H9 (cell line): Measurements from ENCODE around the gene SKIC8. TPM values are rescaled to one million over a fixed set of nuclear protein-coding genes. Genes with fewer than 3 reads are reported as not detected.

ENCODE experiments used
- DNase-seq: peaks from one replicate; pipeline ENCODE4 v3.0.0-alpha.2; 2017
- H2AFZ ChIP-seq: one replicate; pipeline ENCODE4 v1.6.1; 2013; ENCODE audit warnings: mild to moderate bottlenecking, low read length, control low read depth, moderate library complexity
- H2AK5ac ChIP-seq: 2 replicates; pipeline ENCODE4 v1.6.1; 2013; ENCODE audit warnings: low read length, control low read depth, mixed read lengths; ENCODE audit not compliant: insufficient read length
- H2BK120ac ChIP-seq: one replicate; pipeline ENCODE4 v1.6.1; 2013; ENCODE audit warnings: low read depth, mild to moderate bottlenecking, low read length, control low read depth, inconsistent platforms; ENCODE audit not compliant: poor library complexity, severe bottlenecking
- H2BK12ac ChIP-seq: 2 replicates; pipeline ENCODE4 v1.6.1; 2013; ENCODE audit warnings: low read length, control low read depth, mixed read lengths, low read depth; ENCODE audit not compliant: insufficient read length
- H2BK15ac ChIP-seq: 2 replicates; pipeline ENCODE4 v1.6.1; 2013; ENCODE audit warnings: low read depth, low read length, control low read depth
- H2BK20ac ChIP-seq: one replicate; pipeline ENCODE4 v1.6.1; 2013; ENCODE audit warnings: low read depth, mild to moderate bottlenecking, low read length, control low read depth, inconsistent platforms; ENCODE audit not compliant: poor library complexity, severe bottlenecking
- H2BK5ac ChIP-seq: 2 replicates; pipeline ENCODE4 v1.6.1; 2013; ENCODE audit warnings: low read length, control low read depth, mixed read lengths; ENCODE audit not compliant: insufficient read length
- H3K14ac ChIP-seq: 2 replicates; pipeline ENCODE4 v1.6.1; 2013; ENCODE audit warnings: low read length, control low read depth; ENCODE audit not compliant: insufficient read depth
- H3K18ac ChIP-seq: 2 replicates; pipeline ENCODE4 v1.6.1; 2013; ENCODE audit warnings: low read depth, mild to moderate bottlenecking, mixed read lengths, low read length, control low read depth; ENCODE audit not compliant: insufficient read length
- H3K23ac ChIP-seq: 2 replicates; pipeline ENCODE4 v1.6.1; 2013; ENCODE audit warnings: low read length, control low read depth, mixed read lengths, low read depth; ENCODE audit not compliant: insufficient read length
- H3K23me2 ChIP-seq: 2 replicates; pipeline ENCODE4 v1.6.1; 2013; ENCODE audit warnings: low read depth, mild to moderate bottlenecking, mixed read lengths, low read length, control low read depth; ENCODE audit not compliant: insufficient read length, poor library complexity, severe bottlenecking
- H3K27ac ChIP-seq: 2 replicates; pipeline ENCODE4 v1.5.1; 2013; ENCODE audit warnings: low read length, control low read depth, mixed read lengths, low read depth; ENCODE audit not compliant: insufficient read length
- H3K27me3 ChIP-seq: 2 replicates; pipeline ENCODE4 v1.6.1; 2013; ENCODE audit warnings: low read length, control low read depth, inconsistent platforms; ENCODE audit not compliant: insufficient read depth
- H3K4ac ChIP-seq: 2 replicates; pipeline ENCODE4 v1.6.1; 2013; ENCODE audit warnings: low read depth, mild to moderate bottlenecking, control low read depth, inconsistent platforms, low read length, moderate library complexity
- H3K4me1 ChIP-seq: 2 replicates; pipeline ENCODE4 v1.6.1; 2013; ENCODE audit warnings: low read length, control low read depth, inconsistent platforms; ENCODE audit not compliant: insufficient read depth
- H3K4me2 ChIP-seq: 2 replicates; pipeline ENCODE4 v1.6.1; 2013; ENCODE audit warnings: low read length, control low read depth, mixed read lengths; ENCODE audit not compliant: insufficient read length, insufficient read depth
- H3K56ac ChIP-seq: 2 replicates; pipeline ENCODE4 v1.6.1; 2013; ENCODE audit warnings: low read depth, mild to moderate bottlenecking, mixed read lengths, low read length, control low read depth; ENCODE audit not compliant: insufficient read length
- H3K79me1 ChIP-seq: 2 replicates; pipeline ENCODE4 v1.6.1; 2013; ENCODE audit warnings: low read depth, mild to moderate bottlenecking, moderate library complexity, low read length, control low read depth, inconsistent platforms; ENCODE audit not compliant: insufficient read depth, poor library complexity, severe bottlenecking
- H3K79me2 ChIP-seq: 2 replicates; pipeline ENCODE4 v1.6.1; 2013; ENCODE audit warnings: low read length, control low read depth, inconsistent platforms; ENCODE audit not compliant: insufficient read depth
- H3K9ac ChIP-seq: 2 replicates; pipeline ENCODE4 v1.6.1; 2013; ENCODE audit warnings: low read length, control low read depth, mixed read lengths; ENCODE audit not compliant: insufficient read length; ENCODE audit errors: extremely low read depth
- H3K9me3 ChIP-seq: one replicate; pipeline ENCODE4 v1.6.1; 2013; ENCODE audit warnings: low read depth, low read length, inconsistent platforms; ENCODE audit not compliant: control insufficient read depth
- H3T11ph ChIP-seq: one replicate; pipeline ENCODE4 v1.6.1; 2013; ENCODE audit warnings: mild to moderate bottlenecking, low read length, control low read depth, inconsistent platforms
- H4K20me1 ChIP-seq: one replicate; pipeline ENCODE4 v1.6.1; 2013; ENCODE audit not compliant: control insufficient read depth, insufficient read length, insufficient read depth
- H4K5ac ChIP-seq: 2 replicates; pipeline ENCODE4 v1.6.1; 2013; ENCODE audit warnings: low read depth, mild to moderate bottlenecking, mixed read lengths, low read length, control low read depth; ENCODE audit not compliant: insufficient read length
- H4K8ac ChIP-seq: replicated peaks from 2 replicates; pipeline ENCODE4 v1.6.1; 2013; ENCODE audit warnings: low read length, control low read depth, mixed read lengths, low read depth; ENCODE audit not compliant: insufficient read length
- H4K91ac ChIP-seq: 2 replicates; pipeline ENCODE4 v1.6.1; 2013; ENCODE audit warnings: low read depth, mild to moderate bottlenecking, moderate library complexity, mixed read lengths, low read length, control low read depth; ENCODE audit not compliant: insufficient read length
- H3K27ac Mint-ChIP-seq, 3 experiments: 2 replicates in 2 of 3; 3 replicates in 1 of 3; pipeline ENCODE4 v1.8.0; 2020 to 2021; ENCODE audit warnings: mixed read lengths in 3 of 3, mild to moderate bottlenecking in 1 of 3, moderate library complexity in 1 of 3
- H3K27me3 Mint-ChIP-seq: 2 replicates; pipeline ENCODE4 v1.8.0; 2021; ENCODE audit warnings: low read depth, mild to moderate bottlenecking, moderate library complexity, mixed read lengths
- H3K36me3 Mint-ChIP-seq, 3 experiments: 2 replicates in 2 of 3; 3 replicates in 1 of 3; pipeline ENCODE4 v1.8.0; 2020 to 2021; ENCODE audit warnings: low read depth in 3 of 3, mixed read lengths in 3 of 3; ENCODE audit not compliant: insufficient read depth in 1 of 3
- H3K4me1 Mint-ChIP-seq, 2 experiments: 2 replicates each; pipeline ENCODE4 v1.8.0; 2020; ENCODE audit warnings: mixed read lengths in 2 of 2
- H3K4me3 Mint-ChIP-seq, 2 experiments: 2 replicates in 1 of 2; 3 replicates in 1 of 2; pipeline ENCODE4 v1.8.0; 2020 to 2021; ENCODE audit warnings: mild to moderate bottlenecking in 2 of 2, mixed read lengths in 2 of 2, moderate library complexity in 1 of 2
- H3K9me3 Mint-ChIP-seq, 2 experiments: 2 replicates in 1 of 2; 3 replicates in 1 of 2; pipeline ENCODE4 v1.8.0; 2020; ENCODE audit warnings: mild to moderate bottlenecking in 2 of 2, mixed read lengths in 2 of 2, moderate library complexity in 1 of 2
- WGBS: extraction: QIAGEN DNeasy Blood & Tissue Kit; methylation state at CpG from one replicate; pipeline ENCODE4 v1.1.7; 2013; ENCODE audit warnings: missing lambda C conversion rate, low lambda C conversion rate, mixed read lengths; ENCODE audit not compliant: insufficient read length; ENCODE audit errors: extremely low coverage; 5-methylcytosine and 5-hydroxymethylcytosine counted together
- total RNA-seq: library from RNA; stranded (reverse); gene quantifications from 2 replicates; pipeline ENCODE4 v1.2.1, GENCODE V29; 2021
- TF ChIP-seq, protein P1 (sequence below): fragments of 200-600 bp; sonication (generic); conservative IDR thresholded peaks from 3 replicates; pipeline ENCODE4 v1.8.0; 2021; ENCODE audit warnings: antibody characterized with exemption, mild to moderate bottlenecking

Gene SKIC8
- total RNA-seq, 1 experiment from 2014 or later: 45.6 TPM

GRCh38 chr15:78339559-78339958, 40.1 kb upstream of the SKIC8 start:
- WGBS: no CpG with 5 or more reads among the region's 17 CpGs
- Histone ChIP-seq H4K20me1 (no peaks in the 10 kb centered on the region), H2BK12ac (no peak overlapping the region), H3T11ph (no peak overlapping the region), H3K79me2 (no peaks in the 10 kb centered on the region), H2BK120ac (no peak overlapping the region), H2BK5ac (no peak overlapping the region), H2BK20ac (no peak overlapping the region), H3K18ac (no peak overlapping the region), H2AFZ (no peak overlapping the region), H3K9me3 (no peaks in the 10 kb centered on the region), H3K14ac (no peak overlapping the region), H4K8ac (no peak overlapping the region), H2BK15ac (no peak overlapping the region), H3K4me2 (peak overlapping the region; percentile 65), H2AK5ac (no peak overlapping the region), H3K27me3 (peaks cover 7% of the 10 kb centered on the region), H4K5ac (no peak overlapping the region), H3K23me2 (peaks cover 16% of the 10 kb centered on the region), H3K27ac (no peak overlapping the region), H3K9ac (no peak overlapping the region), H3K4ac (no peak overlapping the region), H3K23ac (no peak overlapping the region), H4K91ac (no peak overlapping the region), H3K56ac (no peak overlapping the region), H3K79me1 (no peaks in the 10 kb centered on the region), H3K4me1 (peaks cover 3% of the 10 kb centered on the region)
- Mint-ChIP-seq H3K4me3 (peak overlapping the region; percentile 68 to 87), H3K27ac (no peak overlapping the region), H3K36me3 (peaks cover 4 to 23% (median 20%) of the 10 kb centered on the region in 3 experiments; a peak in 6 of 7 replicates), H3K9me3 (no peaks in the 10 kb centered on the region), H3K4me1 (peaks cover 9 to 30% of the 10 kb centered on the region in 2 experiments), H3K27me3 (peaks cover 52% of the 10 kb centered on the region)
- no peak for DNase-seq
- TF ChIP-seq, protein P1, sequence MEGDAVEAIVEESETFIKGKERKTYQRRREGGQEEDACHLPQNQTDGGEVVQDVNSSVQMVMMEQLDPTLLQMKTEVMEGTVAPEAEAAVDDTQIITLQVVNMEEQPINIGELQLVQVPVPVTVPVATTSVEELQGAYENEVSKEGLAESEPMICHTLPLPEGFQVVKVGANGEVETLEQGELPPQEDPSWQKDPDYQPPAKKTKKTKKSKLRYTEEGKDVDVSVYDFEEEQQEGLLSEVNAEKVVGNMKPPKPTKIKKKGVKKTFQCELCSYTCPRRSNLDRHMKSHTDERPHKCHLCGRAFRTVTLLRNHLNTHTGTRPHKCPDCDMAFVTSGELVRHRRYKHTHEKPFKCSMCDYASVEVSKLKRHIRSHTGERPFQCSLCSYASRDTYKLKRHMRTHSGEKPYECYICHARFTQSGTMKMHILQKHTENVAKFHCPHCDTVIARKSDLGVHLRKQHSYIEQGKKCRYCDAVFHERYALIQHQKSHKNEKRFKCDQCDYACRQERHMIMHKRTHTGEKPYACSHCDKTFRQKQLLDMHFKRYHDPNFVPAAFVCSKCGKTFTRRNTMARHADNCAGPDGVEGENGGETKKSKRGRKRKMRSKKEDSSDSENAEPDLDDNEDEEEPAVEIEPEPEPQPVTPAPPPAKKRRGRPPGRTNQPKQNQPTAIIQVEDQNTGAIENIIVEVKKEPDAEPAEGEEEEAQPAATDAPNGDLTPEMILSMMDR: no peak
